Thoracic aorta (tissue), 2 donors: Measurements from ENCODE around the gene R3HDM1. TPM values are rescaled to one million over a fixed set of nuclear protein-coding genes. Genes with fewer than 3 reads are reported as not detected.
"Not testable (repeated sequence)": the region's sequence is repeated elsewhere in the genome, so short reads cannot be mapped to it uniquely, and the experiment has no call there.

Source experiments
- ATAC-seq: fragments of 150-250 bp; one replicate; pipeline ENCODE4 v1.8.0; 2017; ENCODE audit warnings: low read depth; ENCODE audit not compliant: insufficient number of reproducible peaks, low FRiP score
- DNase-seq: peaks from one replicate; pipeline ENCODE4 v3.0.0-alpha.2; 2020; ENCODE audit warnings: low spot score
- H3K27ac ChIP-seq, 2 donors: fragments of 200-600 bp; sonication (generic); 1 replicate in 1 of 2; 2 replicates in 1 of 2; pipeline ENCODE4 v1.5.1; 2016; ENCODE audit warnings: mild to moderate bottlenecking in 2 of 2, moderate library complexity in 2 of 2
- H3K27me3 ChIP-seq: fragments of 200-600 bp; sonication (generic); replicated peaks from 2 replicates; pipeline ENCODE4 v1.6.0; 2016; ENCODE audit warnings: mild to moderate bottlenecking; ENCODE audit not compliant: insufficient read depth
- H3K36me3 ChIP-seq: fragments of 200-600 bp; sonication (generic); one replicate; pipeline ENCODE4 v1.5.1; 2016
- H3K4me1 ChIP-seq, 2 donors: fragments of 200-600 bp; sonication (generic); 1 replicate in 1 of 2; 2 replicates in 1 of 2; pipeline versions ENCODE4 v1.5.1 to v1.6.0; 2016; ENCODE audit warnings: low read depth in 2 of 2, mild to moderate bottlenecking in 1 of 2; ENCODE audit not compliant: control insufficient read depth in 1 of 2
- H3K4me3 ChIP-seq: fragments of 200-600 bp; sonication (generic); 2 replicates; pipeline ENCODE4 v1.5.1; 2016; ENCODE audit warnings: mild to moderate bottlenecking
- H3K9me3 ChIP-seq: fragments of 200-600 bp; sonication (generic); 2 replicates; pipeline ENCODE4 v1.5.1; 2016
- CTCF ChIP-seq: fragments of 200-600 bp; sonication (generic); IDR thresholded peaks from one replicate; pipeline ENCODE4 v1.5.1; 2019; ENCODE audit warnings: antibody characterized with exemption
- total RNA-seq, 2 donors: library from RNA; depleted of rRNA; stranded (reverse); fragments of >200 nt; gene quantifications; one replicate each; pipeline versions ENCODE4 v1.1.0 to v1.2.3, GENCODE V29; 2016

R3HDM1 gene
- total RNA-seq, 2 donors from 2014 or later: 29.8 to 76.6 TPM

- ATAC-seq (no peak), DNase-seq (no peak)
- Histone ChIP-seq H3K27me3 (no peaks in the 10 kb centered on the region), H3K4me3 (no peak overlapping the region), H3K27ac (no peak overlapping the region), H3K9me3 (peaks cover 12% of the 10 kb centered on the region), H3K4me1 (no peaks in the 10 kb centered on the region), H3K36me3 (no peaks in the 10 kb centered on the region)
- no peak for TF ChIP-seq CTCF
These were observed 36.4 kb upstream of the R3HDM1 start for GRCh38 chr2:135494917-135495316.

- not testable (repeated sequence) for H3K27me3 ChIP-seq, ATAC-seq, DNase-seq, H3K4me3 ChIP-seq, H3K36me3 ChIP-seq, H3K27ac ChIP-seq, H3K4me1 ChIP-seq
- H3K9me3 ChIP-seq: peaks cover 12% of the 10 kb centered on the region
These were observed 32.7 kb upstream of the R3HDM1 start for GRCh38 chr2:135498588-135498987.

GRCh38 chr2:135504811-135505210, 26.5 kb upstream of the R3HDM1 start:
- ATAC-seq: no peak
- Histone ChIP-seq H3K27ac (no peak overlapping the region), H3K9me3 (no peaks in the 10 kb centered on the region), H3K4me3 (no peak overlapping the region), H3K4me1 (no peaks in the 10 kb centered on the region), H3K36me3 (no peaks in the 10 kb centered on the region), H3K27me3 (no peaks in the 10 kb centered on the region)
- no peak for DNase-seq
- TF ChIP-seq CTCF: no peak

- H3K36me3 ChIP-seq: no peaks in the 10 kb centered on the region
- DNase-seq (no peak), ATAC-seq (no peak)
- TF ChIP-seq CTCF: no peak
- H3K27me3 ChIP-seq: no peaks in the 10 kb centered on the region
- peaks cover 13% of the 10 kb centered on the region for H3K9me3 ChIP-seq
- H3K4me1 ChIP-seq: no peaks in the 10 kb centered on the region
- no peak overlapping the region for H3K4me3 ChIP-seq
- no peak overlapping the region for H3K27ac ChIP-seq
These were observed 20.7 kb upstream of the R3HDM1 start for GRCh38 chr2:135510577-135510976.

- Histone ChIP-seq H3K4me1 (no peaks in the 10 kb centered on the region), H3K27ac (no peak overlapping the region), H3K4me3 (no peak overlapping the region), H3K9me3 (peaks cover 22% of the 10 kb centered on the region), H3K36me3 (no peaks in the 10 kb centered on the region), H3K27me3 (no peaks in the 10 kb centered on the region)
- ATAC-seq: no peak
- no peak for DNase-seq
- TF ChIP-seq CTCF: no peak
These were observed 19.2 kb upstream of the R3HDM1 start for GRCh38 chr2:135512099-135512498.

GRCh38 chr2:135525786-135526185, 5.5 kb upstream of the R3HDM1 start:
- H3K27me3 ChIP-seq: no peaks in the 10 kb centered on the region
- TF ChIP-seq CTCF: no peak
- DNase-seq (no peak), ATAC-seq (no peak)
- no peak overlapping the region for H3K27ac ChIP-seq
- no peaks in the 10 kb centered on the region for H3K36me3 ChIP-seq
- no peak overlapping the region for H3K4me3 ChIP-seq
- H3K4me1 ChIP-seq: peaks cover 4 to 6% of the 10 kb centered on the region in 2 donors
- no peaks in the 10 kb centered on the region for H3K9me3 ChIP-seq
